Heart left ventricle (tissue), 16 donors: ENCODE data around the gene XYLT2. TPM values are rescaled to one million over a fixed set of nuclear protein-coding genes. Genes with fewer than 3 reads are reported as not detected.
A peak's percentile ranks its signal among the peaks of the same experiment; 100 is the strongest.
"Not testable (repeated sequence)": the region's sequence is repeated elsewhere in the genome, so short reads cannot be mapped to it uniquely, and the experiment has no call there.

Experiments used
- ATAC-seq, 4 donors: fragments of 200-7000 bp; cut with Tn5 transposase; one replicate each; pipeline ENCODE4 v1.9.1; 2020 to 2022; ENCODE audit warnings: moderate library complexity in 4 of 4, mild to moderate bottlenecking in 3 of 4, moderate number of reproducible peaks in 1 of 4
- DNase-seq, 5 donors: peaks; one replicate each; pipeline ENCODE4 v3.0.0-alpha.2; 2020
- H3K27ac ChIP-seq, 12 donors: fragments of 200-600 bp; sonication (generic) in 4 of 12; one replicate each; pipeline versions ENCODE4 v1.5.0 to v1.8.0; 2016 to 2022; ENCODE audit warnings: mild to moderate bottlenecking in 2 of 12
- H3K27me3 ChIP-seq, 9 donors: fragments of 200-600 bp; sonication (generic) in 2 of 9; one replicate each; pipeline versions ENCODE4 v1.5.1 to v1.8.0; 2016 to 2022; ENCODE audit warnings: mild to moderate bottlenecking in 3 of 9
- H3K36me3 ChIP-seq, 9 donors: fragments of 200-600 bp; sonication (generic) in 2 of 9; one replicate each; pipeline versions ENCODE4 v1.5.0 to v1.8.0; 2018 to 2022; ENCODE audit warnings: mild to moderate bottlenecking in 2 of 9
- H3K4me1 ChIP-seq, 12 donors: fragments of 200-600 bp; sonication (generic) in 4 of 12; one replicate each; pipeline versions ENCODE4 v1.5.0 to v1.8.0; 2016 to 2022; ENCODE audit warnings: mild to moderate bottlenecking in 3 of 12
- H3K4me3 ChIP-seq, 12 donors: fragments of 200-600 bp; sonication (generic) in 4 of 12; one replicate each; pipeline versions ENCODE4 v1.5.0 to v1.8.0; 2017 to 2022; ENCODE audit warnings: mild to moderate bottlenecking in 9 of 12, moderate library complexity in 4 of 12
- H3K9me3 ChIP-seq, 12 donors: fragments of 200-600 bp; sonication (generic) in 4 of 12; one replicate each; pipeline versions ENCODE4 v1.5.0 to v1.8.0; 2016 to 2022; ENCODE audit warnings: mild to moderate bottlenecking in 1 of 12
- POLR2A ChIP-seq, 2 donors: fragments of 450-650 bp; IDR thresholded peaks; one replicate each; pipeline ENCODE4 v1.6.1; 2017; ENCODE audit warnings: antibody characterized with exemption in 2 of 2, mild to moderate bottlenecking in 2 of 2, moderate library complexity in 2 of 2
- WGBS, 4 donors: extraction: QIAGEN DNeasy Blood & Tissue Kit in 2 of 4; methylation state at CpG; one replicate each; pipeline versions ENCODE4 v1.1.5 to v1.1.7; 2013 to 2018; 5-methylcytosine and 5-hydroxymethylcytosine counted together
- intact Hi-C, 10 donors: fragments of 100-400 bp; cut with DNase I; formaldehyde crosslinking; loops; one replicate each; pipeline versions ENCODE4 v1.11.1 to v1.14.2; 2022
- polyA plus RNA-seq, 2 donors: library from polyadenylated mRNA; stranded (reverse); fragments of 200-250 nt; gene quantifications; one replicate each; pipeline ENCODE4 v1.2.3, GENCODE V29; 2013
- total RNA-seq, 9 donors: library from RNA; depleted of rRNA in 2 of 9; stranded (reverse); fragments of >200 nt in 2 of 9; fragmentation: NEBNext Ultra II Directional in 3 of 9; extraction: Animal tissue kit (Norgen Biotek cat#: 25700) in 3 of 9; gene quantifications; one replicate each; pipeline versions ENCODE4 v1.1.0 to v1.2.4, GENCODE V29; 2016 to 2023
- TF ChIP-seq, protein P1 (sequence below), 12 donors: fragments of 200-600 bp; sonication (generic) in 4 of 12; IDR thresholded peaks; one replicate each; pipeline versions ENCODE4 v1.5.0 to v1.8.0; 2018 to 2022; ENCODE audit warnings: antibody characterized with exemption in 12 of 12, mild to moderate bottlenecking in 5 of 12
- donor health status: ischemic (EF 13 %, LVEDD 7.1; RV severe dilation, severe dysfunction).
- donor health status: healthy with polysubstance abuse.
- donor health status: DM: no; HTN: yes; CAD: no.
- donor health status: DM: no; HTN: no; CAD: no.
- donor health status: ischemic (EF 25% LVEDD 6.9; RV normal size, moderate dysfunction).
- donor health status: ischemic (EF 25% LVEDD 5.7; RV mildly dilated, moderate dysfunction).
- donor health status: healthy.
- donor health status: DM: yes; HTN: yes; CAD: no.
- donor health status: ischemic (EF 35%, LVEDD 5.7; RV mildly dilated, moderate dysfunction).
- donor health status: nonischemic (EF 11% LVEDD 7.7; RV severe dilation, severe dysfunction).
- donor health status: DM: yes; HTN: yes; CAD: no.
- donor health status: PGD.
- donor health status: ischemic (EF 29% LVEDD 5.4; RV normal size, mild dysfunction).
- donor health status: nonischemic (EF 23%, LVEDD 6.1; RV moderate dilation, normal function).

The XYLT2 gene
- total and polyA plus RNA-seq, 11 donors: 9.5 to 19.2 (median 13.3) TPM

DNA sequence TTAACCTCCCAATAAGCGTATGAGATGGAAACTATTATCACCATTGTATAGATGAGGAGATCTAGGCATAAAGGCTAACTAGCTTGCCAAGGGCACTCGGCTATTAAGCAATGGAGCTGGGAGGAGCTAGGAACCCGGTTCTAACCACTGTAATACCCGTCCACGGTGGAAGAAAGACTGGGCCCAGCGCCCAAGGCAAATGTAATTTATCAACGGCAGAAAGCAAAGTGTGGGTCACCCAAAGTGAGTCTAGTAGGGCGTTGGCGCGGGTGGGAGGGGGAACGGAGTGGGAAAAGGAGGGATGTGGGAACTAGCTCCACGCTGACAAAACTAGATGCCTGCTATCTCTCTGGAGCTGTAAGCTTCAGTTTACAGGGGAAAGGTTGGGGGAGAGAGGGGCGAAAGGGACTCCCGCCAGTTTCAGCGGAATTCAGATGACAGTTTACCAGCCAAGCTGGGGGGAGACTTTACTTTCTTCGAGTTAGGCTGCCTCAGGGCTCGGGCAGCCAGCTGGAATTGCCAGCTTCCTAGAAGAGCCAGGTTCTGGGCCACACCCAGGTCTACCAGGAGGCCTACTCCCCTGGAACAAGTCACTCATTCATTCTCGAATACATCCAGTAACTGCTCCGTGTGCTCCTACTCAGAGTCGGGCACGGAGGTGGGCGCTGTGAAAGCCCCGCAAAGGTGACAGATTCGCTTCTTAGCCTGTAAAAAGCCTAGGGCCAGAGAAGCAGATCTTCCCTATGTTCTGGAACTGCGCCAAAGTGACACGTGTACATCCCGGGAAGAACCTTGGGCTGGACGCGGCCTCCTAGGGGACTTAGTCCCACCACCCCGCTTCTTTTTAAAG is 50.6 kb downstream of the XYLT2 start:
- Histone ChIP-seq H3K4me3 (peak overlapping the region; percentile 71 to 99 (median 86)), H3K36me3 (peaks cover 0 to 40% (median 33%) of the 10 kb centered on the region in 9 donors), H3K27me3 (no peaks in the 10 kb centered on the region), H3K9me3 (no peaks in the 10 kb centered on the region), H3K4me1 (peaks cover 0 to 29% (median 20%) of the 10 kb centered on the region in 12 donors), H3K27ac (peak overlapping the region in 11 of 12 donors; percentile 50 to 89 (median 81))
- ATAC-seq (peak in 3 of 4 donors; percentile 26 to 53 (median 31)), DNase-seq (peak in 2 of 5 donors; percentile 18 to 43)
- TF ChIP-seq, protein P1, sequence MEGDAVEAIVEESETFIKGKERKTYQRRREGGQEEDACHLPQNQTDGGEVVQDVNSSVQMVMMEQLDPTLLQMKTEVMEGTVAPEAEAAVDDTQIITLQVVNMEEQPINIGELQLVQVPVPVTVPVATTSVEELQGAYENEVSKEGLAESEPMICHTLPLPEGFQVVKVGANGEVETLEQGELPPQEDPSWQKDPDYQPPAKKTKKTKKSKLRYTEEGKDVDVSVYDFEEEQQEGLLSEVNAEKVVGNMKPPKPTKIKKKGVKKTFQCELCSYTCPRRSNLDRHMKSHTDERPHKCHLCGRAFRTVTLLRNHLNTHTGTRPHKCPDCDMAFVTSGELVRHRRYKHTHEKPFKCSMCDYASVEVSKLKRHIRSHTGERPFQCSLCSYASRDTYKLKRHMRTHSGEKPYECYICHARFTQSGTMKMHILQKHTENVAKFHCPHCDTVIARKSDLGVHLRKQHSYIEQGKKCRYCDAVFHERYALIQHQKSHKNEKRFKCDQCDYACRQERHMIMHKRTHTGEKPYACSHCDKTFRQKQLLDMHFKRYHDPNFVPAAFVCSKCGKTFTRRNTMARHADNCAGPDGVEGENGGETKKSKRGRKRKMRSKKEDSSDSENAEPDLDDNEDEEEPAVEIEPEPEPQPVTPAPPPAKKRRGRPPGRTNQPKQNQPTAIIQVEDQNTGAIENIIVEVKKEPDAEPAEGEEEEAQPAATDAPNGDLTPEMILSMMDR (IDR thresholded peaks at IDR 0.05): no peak
- no peak for TF ChIP-seq POLR2A (IDR thresholded peaks at IDR 0.05)
- intact Hi-C loops: loop anchor here in 1 of 10 donors (5.0 kb wide), 1 partner anchor 81 kb away; the partner anchor contains the start of gene RSAD1
- WGBS, 4 donors: 7 to 10% (median 9%) methylated on average over 29 to 30 of the region's 30 CpGs

DNA sequence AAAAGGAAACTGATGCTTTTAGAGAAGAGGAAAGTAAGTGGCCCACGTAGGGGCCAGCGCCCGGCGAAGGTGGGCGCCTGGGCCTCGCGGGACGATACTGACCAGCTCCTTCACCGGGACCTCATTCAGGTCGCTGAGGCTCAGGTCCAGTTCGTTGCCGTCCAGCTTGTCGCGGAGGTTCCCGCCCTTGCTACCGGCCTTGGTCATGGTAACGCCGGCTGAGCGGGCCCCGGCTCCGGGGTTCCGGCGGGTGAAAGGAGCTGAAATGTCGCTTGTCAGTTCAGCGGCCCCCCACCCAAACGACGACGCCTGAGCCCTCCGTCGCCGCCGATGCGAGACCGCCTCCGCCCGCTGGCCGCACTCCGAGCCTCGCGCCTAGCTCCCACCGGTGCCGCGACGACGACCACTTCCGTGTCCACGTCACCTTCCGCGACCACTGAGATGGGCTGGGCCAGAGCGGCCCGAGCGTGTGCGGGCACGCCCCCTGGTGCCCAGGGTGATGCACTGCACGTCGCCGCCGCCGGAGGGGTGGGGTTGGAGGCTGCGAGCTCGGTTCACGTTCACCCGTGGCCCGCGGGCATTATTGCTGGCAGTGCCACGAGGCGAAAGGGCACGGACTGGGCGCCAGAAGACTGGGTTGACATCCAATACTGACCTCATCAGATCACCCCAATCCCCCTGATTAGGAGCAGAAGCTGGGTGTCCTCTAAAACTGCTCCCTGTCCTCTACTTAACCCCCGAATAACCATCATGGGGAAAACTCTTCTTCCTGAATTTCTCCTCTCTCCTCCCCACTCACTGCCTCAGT is 51.4 kb downstream of the XYLT2 start, which contains the start of gene LRRC59:
TSS of gene LRRC59 (minus strand) at position 413 of the 808 bp plus-strand sequence. CDS start at position 207, 206 bp downstream.
- H3K36me3 ChIP-seq: peaks cover 0 to 32% (median 25%) of the 10 kb centered on the region in 9 donors
- ATAC-seq (peak; percentile 92 to 98 (median 98)), DNase-seq (peak; percentile 87 to 96 (median 92))
- H3K27me3 ChIP-seq: no peaks in the 10 kb centered on the region
- peak within 1 kb of the TSS; percentile 71 to 99 (median 86) for H3K4me3 ChIP-seq
- 1 to 2% (median 1%) methylated on average over 25 to 70 of the region's 70 CpGs for WGBS, 4 donors
- intact Hi-C loops: loop anchor here in 1 of 10 donors (5.0 kb wide), 1 partner anchor 80 kb away; the partner anchor contains the start of gene RSAD1
- peaks cover 0 to 29% (median 20%) of the 10 kb centered on the region in 12 donors for H3K4me1 ChIP-seq
- TF ChIP-seq, protein P1 (IDR thresholded peaks at IDR 0.05): peak; percentile 94 to 100 (median 98)
- peak in 1 of 2 donors; percentile 77 for TF ChIP-seq POLR2A (IDR thresholded peaks at IDR 0.05)
- H3K9me3 ChIP-seq: no peaks in the 10 kb centered on the region
- peak within 1 kb of the TSS in 11 of 12 donors; percentile 50 to 89 (median 81) for H3K27ac ChIP-seq

DNA sequence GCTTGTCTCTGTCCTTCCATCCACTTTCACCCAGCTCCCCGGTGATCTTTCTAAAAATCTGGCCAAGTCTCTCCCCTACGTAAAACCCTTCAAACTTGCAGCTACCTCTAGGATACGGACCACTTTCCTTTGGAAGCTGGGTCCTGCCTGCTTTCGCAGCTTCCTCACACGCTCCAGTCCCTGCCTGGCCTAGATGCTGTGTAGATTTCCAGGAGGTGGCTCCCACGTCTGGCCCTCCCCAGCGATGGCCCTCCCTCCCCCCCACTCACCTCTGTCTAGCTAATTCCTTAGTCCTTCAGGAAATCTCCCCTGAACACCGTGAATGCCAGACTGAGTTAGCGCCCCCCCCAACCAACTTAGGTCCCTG is 52.0 kb downstream of the XYLT2 start:
- no peak for ATAC-seq
- WGBS, 4 donors: 57 to 64% (median 60%) methylated on average over 9 of the region's 9 CpGs
- Histone ChIP-seq H3K4me3 (peak overlapping the region in 10 of 12 donors; percentile 71 to 99 (median 86)), H3K27ac (peak overlapping the region in 2 of 12 donors; percentile 79 to 87), H3K36me3 (peaks cover 0 to 26% (median 19%) of the 10 kb centered on the region in 9 donors), H3K4me1 (peaks cover 0 to 29% (median 20%) of the 10 kb centered on the region in 12 donors), H3K9me3 (no peaks in the 10 kb centered on the region), H3K27me3 (no peaks in the 10 kb centered on the region)
- DNase-seq: no peak
- intact Hi-C loops: loop anchor here in 1 of 10 donors (5.0 kb wide), 1 partner anchor 79 kb away; the partner anchor contains the start of gene RSAD1
- TF ChIP-seq, protein P1 (IDR thresholded peaks at IDR 0.05): no peak
- no peak for TF ChIP-seq POLR2A (IDR thresholded peaks at IDR 0.05)

DNA sequence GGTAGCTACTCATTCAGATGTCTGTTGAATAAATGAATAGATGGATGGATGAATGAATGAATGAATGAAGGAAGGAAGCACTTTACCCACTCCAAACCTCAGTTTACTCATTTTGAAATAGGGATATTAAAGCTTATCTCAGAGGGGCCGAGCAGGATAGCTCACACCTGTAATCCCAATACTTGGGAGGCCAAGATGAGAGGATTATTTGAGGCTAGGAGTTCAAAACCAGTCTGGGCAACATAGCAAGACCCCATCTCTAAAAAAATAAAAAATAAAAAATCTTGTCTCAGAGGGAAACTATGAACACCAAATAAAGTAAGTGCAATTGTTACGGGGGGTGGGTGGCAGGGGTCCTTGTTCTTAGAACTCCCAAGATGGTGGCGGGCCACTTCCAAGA is 52.7 kb downstream of the XYLT2 start:
- not testable (repeated sequence) for H3K27ac ChIP-seq, H3K27me3 ChIP-seq, ATAC-seq, H3K4me3 ChIP-seq, DNase-seq, H3K9me3 ChIP-seq
- H3K4me1 ChIP-seq: peaks cover 0 to 29% (median 20%) of the 10 kb centered on the region in 12 donors
- intact Hi-C loops: loop anchor here in 1 of 10 donors (5.0 kb wide), 1 partner anchor 79 kb away; the partner anchor contains the start of gene RSAD1
- 96 to 99% (median 99%) methylated on average over 3 of the region's 3 CpGs for WGBS, 4 donors
- peaks cover 0 to 18% (median 11%) of the 10 kb centered on the region in 9 donors for H3K36me3 ChIP-seq

DNA sequence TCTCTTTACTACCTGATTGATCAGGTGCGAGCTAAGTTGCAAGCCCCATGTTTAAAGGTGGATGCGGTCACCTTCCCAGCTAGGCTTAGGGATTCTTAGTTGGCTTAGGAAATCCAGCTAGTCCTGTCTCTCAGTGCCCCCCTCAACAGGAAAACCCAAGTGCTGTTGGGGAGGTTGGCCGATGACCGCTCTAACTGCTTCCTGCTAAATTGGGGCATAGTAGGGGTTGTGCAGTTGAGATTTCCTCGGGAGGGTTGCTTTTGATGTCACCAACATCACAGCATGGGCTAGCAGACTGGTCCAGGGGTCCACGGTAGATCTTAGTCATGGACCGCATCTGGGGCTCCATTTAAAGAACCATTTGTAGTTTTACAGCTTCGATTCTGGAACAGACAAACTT is 53.7 kb downstream of the XYLT2 start:
- WGBS, 4 donors: 89 to 97% (median 93%) methylated on average over 7 to 8 of the region's 8 CpGs
- ATAC-seq, H3K27me3 ChIP-seq, DNase-seq, H3K4me3 ChIP-seq, H3K27ac ChIP-seq, H3K36me3 ChIP-seq, H3K9me3 ChIP-seq: not testable (repeated sequence)
- intact Hi-C loops: loop anchor here in 1 of 10 donors (5.0 kb wide), 1 partner anchor 78 kb away; the partner anchor contains the start of gene RSAD1
- H3K4me1 ChIP-seq: peaks cover 0 to 28% (median 20%) of the 10 kb centered on the region in 12 donors

DNA sequence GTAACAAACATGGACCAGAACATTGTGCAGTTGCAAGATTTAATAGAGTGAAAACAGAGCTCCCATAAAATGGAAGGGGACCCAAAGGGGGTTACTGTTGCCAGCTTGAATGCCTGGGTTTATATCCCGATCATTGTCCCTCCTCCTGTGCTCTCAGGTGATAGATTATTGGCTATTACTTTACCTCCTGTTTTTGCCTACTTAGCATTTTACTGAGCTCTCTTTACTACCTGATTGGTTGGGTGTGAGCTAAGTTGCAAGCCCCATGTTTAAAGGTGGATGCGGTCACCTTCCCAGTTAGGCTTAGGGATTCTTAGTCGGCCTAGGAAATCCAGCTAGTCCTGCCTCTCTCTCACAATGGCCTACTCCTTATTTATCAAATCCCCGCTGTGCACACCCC is 59.4 kb downstream of the XYLT2 start:
- H3K27ac ChIP-seq, H3K27me3 ChIP-seq, intact Hi-C loops, ATAC-seq, H3K4me3 ChIP-seq, DNase-seq, H3K4me1 ChIP-seq, H3K9me3 ChIP-seq, H3K36me3 ChIP-seq: not testable (repeated sequence)
- 84 to 92% (median 85%) methylated on average over 4 of the region's 4 CpGs for WGBS, 4 donors
